Measurements from ENCODE around the gene METTL1. TPM values are rescaled to one million over a fixed set of nuclear protein-coding genes. Genes with fewer than 3 reads are reported as not detected.

Gene METTL1
- total RNA-seq, 2 experiments from 2014 or later, result 26.3 to 28.8 TPM

DNA sequence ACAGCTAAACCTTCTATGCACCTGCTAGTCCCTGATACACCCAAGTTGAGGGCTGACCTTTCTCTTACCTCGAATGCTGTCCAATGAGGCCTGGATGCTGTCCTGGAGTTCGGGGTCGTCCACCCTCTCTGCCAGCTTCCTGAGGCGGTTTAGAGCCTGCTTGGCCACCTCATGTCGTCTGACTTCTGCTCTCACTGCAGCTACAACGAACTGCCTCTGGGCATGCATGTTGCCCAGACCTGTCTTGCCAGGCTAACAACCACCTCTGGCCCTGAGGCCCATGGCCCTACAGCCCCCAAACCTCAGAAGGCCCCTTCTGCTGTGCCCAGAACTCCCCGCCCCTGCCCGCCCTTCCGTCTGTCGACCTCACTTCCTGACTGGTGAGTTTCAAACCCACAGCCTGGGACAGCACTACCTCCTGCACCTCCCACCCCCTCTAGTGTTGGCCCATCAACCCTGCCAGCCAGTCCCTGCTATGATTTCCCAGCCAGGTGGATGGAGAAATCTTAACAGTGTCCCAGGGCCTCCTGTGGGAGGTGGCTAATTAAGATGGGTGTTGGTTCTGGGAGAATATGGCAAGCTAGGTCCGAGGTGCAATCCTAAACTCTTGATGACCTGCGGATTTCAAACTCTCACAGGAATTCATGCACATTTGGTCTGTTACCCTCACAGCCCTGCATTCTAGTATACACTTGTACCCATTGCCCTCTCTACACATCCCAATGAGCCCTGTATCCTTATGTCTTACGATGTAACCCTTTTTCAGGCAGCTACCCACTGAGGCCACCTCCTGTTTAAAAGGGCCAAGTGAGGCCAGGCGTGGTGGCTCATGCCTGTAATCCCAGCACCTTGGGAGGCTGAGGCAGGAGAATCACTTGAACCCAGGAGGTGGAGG lies 29.8 kb downstream of the METTL1 start:
- Mint-ChIP-seq H3K27ac (peak overlapping the region; percentile 92), H3K9me3 (ENCODE audit: insufficient read depth) (no peaks in the 10 kb centered on the region), H3K4me1 (ENCODE audit: low read depth) (peaks cover 61% of the 10 kb centered on the region), H3K4me3 (peak overlapping the region; percentile 90), H3K27me3 (ENCODE audit: low read depth) (no peaks in the 10 kb centered on the region), H3K36me3 (ENCODE audit: low read depth) (peaks cover 32% of the 10 kb centered on the region)
- peak; percentile 66 for ATAC-seq
- peak; percentile 93 for DNase-seq
- POLR2A ChIA-PET, result interaction anchor here (0.7 to 1.7 kb wide), 5 partner anchors 10 to 48 kb away, joined by 3 to 4 read pairs (median 4); partner anchors contain the start of genes CDK4 and OS9
- CTCF ChIA-PET, result interaction anchor here (0.7 to 3.7 kb wide), 26 partner anchors 8 to 312 kb away, joined by 3 to 26 read pairs (median 4); partner anchors contain the start of genes B4GALNT1, CDK4, GLI1 and OS9

DNA sequence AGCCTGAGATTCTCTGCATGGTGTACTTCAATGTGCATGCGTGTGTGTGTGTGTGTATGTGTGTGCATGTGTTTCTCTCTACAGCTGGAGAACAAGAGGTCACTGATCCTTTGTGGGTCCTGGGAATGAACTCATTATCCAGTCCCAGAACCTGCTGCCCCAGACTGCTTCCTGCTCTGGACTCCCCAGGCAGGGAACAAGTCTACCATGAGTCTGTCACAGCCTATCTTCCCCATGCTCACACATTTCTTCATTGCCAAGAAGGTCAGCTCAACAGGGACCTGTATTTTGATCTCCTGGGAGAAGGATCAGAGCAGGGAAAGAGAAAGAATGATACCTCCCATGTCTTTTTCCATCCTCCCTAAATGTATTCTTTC lies 30.5 kb downstream of the METTL1 start:
- Mint-ChIP-seq H3K36me3 (ENCODE audit: low read depth) (peaks cover 33% of the 10 kb centered on the region), H3K27me3 (ENCODE audit: low read depth) (no peaks in the 10 kb centered on the region), H3K4me1 (ENCODE audit: low read depth) (peaks cover 62% of the 10 kb centered on the region), H3K9me3 (ENCODE audit: insufficient read depth) (no peaks in the 10 kb centered on the region), H3K27ac (peak overlapping the region; percentile 92), H3K4me3 (peak overlapping the region; percentile 90)
- ChIA-PET CTCF (interaction anchor here (0.7 to 3.7 kb wide), 25 partner anchors 9 to 311 kb away, joined by 3 to 26 read pairs (median 3); partner anchors contain the start of genes B4GALNT1, CDK4, DDIT3 and GLI1), POLR2A (interaction anchor here (0.7 to 1.7 kb wide), 6 partner anchors 11 to 47 kb away, joined by 3 to 5 read pairs (median 4); partner anchors contain the start of genes CDK4 and OS9)
- ATAC-seq (no peak), DNase-seq (no peak)

DNA sequence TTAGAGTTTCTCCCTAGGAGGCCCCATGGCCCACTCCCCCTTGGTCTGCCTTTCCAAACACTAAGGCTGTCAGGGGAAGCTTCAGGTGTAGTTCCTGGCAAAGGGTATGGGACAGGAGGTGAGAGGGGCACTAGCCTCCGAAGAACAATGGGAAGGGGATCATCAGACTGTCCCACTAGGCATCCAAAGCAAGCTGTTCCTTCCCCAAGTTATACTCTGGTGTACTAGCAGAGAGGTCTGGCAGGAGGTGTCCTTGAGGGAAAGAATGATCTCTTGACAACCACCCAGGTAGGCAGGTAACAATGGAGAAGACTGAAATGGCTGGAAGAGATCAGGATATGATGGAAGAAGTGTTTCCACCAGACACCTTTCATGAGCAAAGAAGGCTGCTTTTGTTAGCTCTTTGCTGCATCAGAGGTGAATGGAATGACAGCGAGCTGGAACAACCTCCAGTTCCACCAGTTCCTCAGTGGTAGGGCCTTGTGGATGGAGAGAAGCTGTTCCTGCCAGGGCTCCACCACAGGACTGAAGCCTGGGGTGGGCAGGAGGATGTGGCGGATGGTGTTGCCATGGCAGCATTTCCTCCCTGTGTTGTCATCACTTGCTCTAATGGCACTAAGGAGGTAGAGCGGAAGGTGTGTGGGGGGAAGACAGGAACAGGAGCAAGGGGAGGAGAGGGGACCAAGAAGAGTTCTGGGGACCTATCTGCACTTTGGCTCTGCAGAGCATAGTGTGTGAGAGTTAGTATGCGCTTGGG lies 31.1 kb downstream of the METTL1 start:
- ChIA-PET CTCF (interaction anchor here (0.8 to 3.7 kb wide), 23 partner anchors 9 to 311 kb away, joined by 3 to 26 read pairs (median 3); partner anchors contain the start of genes B4GALNT1, CDK4, DDIT3 and GLI1), POLR2A (interaction anchor here (0.7 to 1.7 kb wide), 5 partner anchors 11 to 47 kb away, joined by 3 to 5 read pairs (median 4); partner anchors contain the start of genes CDK4 and OS9)
- ATAC-seq, result peak; percentile 63
- peak; percentile 93 for DNase-seq
- H3K27ac Mint-ChIP-seq, result peak overlapping the region; percentile 92
- H3K4me3 Mint-ChIP-seq, result peak overlapping the region; percentile 90
- H3K36me3 Mint-ChIP-seq (ENCODE audit: low read depth), result peaks cover 32% of the 10 kb centered on the region
- no peaks in the 10 kb centered on the region for H3K27me3 Mint-ChIP-seq (ENCODE audit: low read depth)
- H3K4me1 Mint-ChIP-seq (ENCODE audit: low read depth), result peaks cover 57% of the 10 kb centered on the region
- no peaks in the 10 kb centered on the region for H3K9me3 Mint-ChIP-seq (ENCODE audit: insufficient read depth)

GRCh38 chr12:57739914-57740538 lies 31.9 kb downstream of the METTL1 start:
- no peaks in the 10 kb centered on the region for H3K27me3 Mint-ChIP-seq (ENCODE audit: low read depth)
- no peak for ATAC-seq
- POLR2A ChIA-PET, result no interaction called here

GRCh38 chr12:57739387-57739786 lies 32.5 kb downstream of the METTL1 start:
- ChIA-PET POLR2A (no interaction called here), CTCF (interaction anchor here (2.5 to 3.7 kb wide), 2 partner anchors 17 to 156 kb away, joined by 21 to 26 read pairs; no protein-coding TSS in a partner anchor)
- Mint-ChIP-seq H3K36me3 (ENCODE audit: low read depth) (peaks cover 43% of the 10 kb centered on the region), H3K9me3 (ENCODE audit: insufficient read depth) (no peaks in the 10 kb centered on the region), H3K27me3 (ENCODE audit: low read depth) (no peaks in the 10 kb centered on the region), H3K4me3 (peak overlapping the region; percentile 64), H3K4me1 (ENCODE audit: low read depth) (peaks cover 47% of the 10 kb centered on the region), H3K27ac (peak overlapping the region; percentile 74)
- ATAC-seq, result no peak
- no peak for DNase-seq

More at GRCh38 chr12:57739914-57740538, 31.9 kb downstream of the METTL1 start:
- Mint-ChIP-seq H3K4me1 (ENCODE audit: low read depth) (peaks cover 51% of the 10 kb centered on the region), H3K4me3 (peak overlapping the region; percentile 90), H3K9me3 (ENCODE audit: insufficient read depth) (no peaks in the 10 kb centered on the region), H3K36me3 (ENCODE audit: low read depth) (peaks cover 37% of the 10 kb centered on the region), H3K27ac (peak overlapping the region; percentile 74)
- no peak for DNase-seq
- CTCF ChIA-PET, result interaction anchor here (2.5 to 3.7 kb wide), 2 partner anchors 16 to 157 kb away, joined by 21 to 26 read pairs; no protein-coding TSS in a partner anchor

DNA sequence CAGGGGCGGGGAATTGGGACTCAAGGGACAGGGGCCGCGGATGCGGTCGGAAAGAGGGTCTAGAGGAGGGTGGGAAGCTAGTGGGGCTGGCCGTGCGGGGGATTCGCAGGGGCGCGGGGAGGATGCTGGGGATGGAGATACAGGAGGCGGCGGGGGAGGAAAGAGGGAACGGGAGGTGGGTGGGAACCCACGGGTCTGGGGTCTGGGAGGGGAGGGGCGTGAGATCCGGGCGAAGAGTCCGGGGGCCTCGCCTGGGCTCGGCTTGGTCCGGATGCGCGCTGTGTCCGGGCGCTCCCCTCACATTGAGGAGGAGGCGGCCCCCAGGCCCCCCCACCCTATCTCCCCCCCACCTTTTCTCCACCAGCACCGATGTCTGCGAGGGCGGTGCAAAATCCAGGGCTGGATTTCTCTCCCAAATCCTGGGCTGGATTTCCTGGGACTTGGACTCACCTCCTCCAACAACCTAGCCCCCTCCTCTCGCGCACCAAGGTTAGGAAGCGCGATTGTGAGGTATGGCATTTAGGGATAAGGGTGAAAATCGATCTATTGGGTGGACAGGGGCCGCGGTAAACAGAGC lies 33.2 kb downstream of the METTL1 start, which contains the start of gene AGAP2:
Gene AGAP2, minus strand, starts transcription at position 82 of the 577 bp plus-strand sequence. CDS start 496 bp downstream, outside the sequence.
- no peaks in the 10 kb centered on the region for H3K27me3 Mint-ChIP-seq (ENCODE audit: low read depth)
- DNase-seq (no peak), ATAC-seq (no peak)
- POLR2A ChIA-PET, result no interaction called here
- no peaks in the 10 kb centered on the region for H3K9me3 Mint-ChIP-seq (ENCODE audit: insufficient read depth)
- peak within 1 kb of the TSS; percentile 64 for H3K4me3 Mint-ChIP-seq
- H3K27ac Mint-ChIP-seq, result peak within 1 kb of the TSS; percentile 74
- H3K36me3 Mint-ChIP-seq (ENCODE audit: low read depth), result peaks cover 48% of the 10 kb centered on the region
- peaks cover 41% of the 10 kb centered on the region for H3K4me1 Mint-ChIP-seq (ENCODE audit: low read depth)
- CTCF ChIA-PET, result no interaction called here

DNA sequence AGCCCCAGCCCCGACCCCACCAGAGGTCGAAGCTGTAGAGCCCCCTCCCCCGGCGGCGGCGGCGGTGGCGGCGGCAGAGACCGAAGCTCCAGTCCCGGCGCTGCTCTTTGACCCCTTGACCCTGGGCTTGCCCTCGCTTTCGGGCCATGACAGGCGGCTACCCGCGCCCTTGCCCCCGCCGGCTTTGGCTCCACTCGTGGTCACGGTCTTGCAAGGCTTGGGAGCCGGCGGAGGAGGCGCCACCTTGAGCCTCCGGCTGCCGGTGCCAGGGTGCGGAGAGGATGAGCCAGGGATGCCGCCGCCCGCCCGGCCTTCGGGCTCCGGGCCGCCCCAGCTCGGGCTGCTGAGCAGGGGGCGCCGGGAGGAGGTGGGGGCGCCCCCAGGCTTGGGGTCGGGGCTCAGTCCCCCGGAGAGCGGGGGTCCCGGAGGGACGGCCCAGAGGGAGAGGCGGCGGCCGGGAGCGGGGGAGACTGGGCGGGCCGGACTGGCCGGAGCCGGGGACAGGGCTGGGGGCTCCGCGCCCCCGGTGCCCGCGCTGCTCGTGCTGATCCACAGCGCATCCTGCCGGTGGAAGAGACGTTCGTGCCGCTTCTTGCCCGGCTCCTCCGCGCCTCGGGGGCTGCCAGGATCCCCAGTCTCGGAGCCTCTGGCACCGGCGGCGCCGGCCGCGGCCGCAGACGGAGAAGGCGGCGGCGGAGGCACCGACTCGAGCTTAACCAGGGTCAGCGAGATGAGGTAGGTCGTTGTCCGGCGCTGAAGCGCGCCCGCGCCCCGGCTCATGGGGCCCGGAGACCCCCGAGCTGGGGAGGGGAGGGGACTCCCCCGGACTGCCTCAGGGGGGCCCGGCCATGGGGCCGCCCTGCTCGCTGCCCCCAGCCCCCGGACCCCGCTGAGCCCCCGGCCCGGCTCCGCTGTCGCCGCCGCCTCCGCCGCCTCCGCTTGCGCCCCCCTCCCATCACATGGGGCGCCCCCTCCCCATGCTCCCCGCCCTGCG lies 34.1 kb downstream of the METTL1 start:
- no peaks in the 10 kb centered on the region for H3K9me3 Mint-ChIP-seq (ENCODE audit: insufficient read depth)
- peaks cover 33% of the 10 kb centered on the region for H3K4me1 Mint-ChIP-seq (ENCODE audit: low read depth)
- ChIA-PET CTCF (no interaction called here), POLR2A (no interaction called here)
- peaks cover 52% of the 10 kb centered on the region for H3K36me3 Mint-ChIP-seq (ENCODE audit: low read depth)
- no peaks in the 10 kb centered on the region for H3K27me3 Mint-ChIP-seq (ENCODE audit: low read depth)
- no peak overlapping the region for H3K4me3 Mint-ChIP-seq
- H3K27ac Mint-ChIP-seq, result no peak overlapping the region
- ATAC-seq (no peak), DNase-seq (no peak)

GRCh38 chr12:57736741-57737466 lies 35.0 kb downstream of the METTL1 start:
- POLR2A ChIA-PET, result no interaction called here
- peaks cover 60% of the 10 kb centered on the region for H3K36me3 Mint-ChIP-seq (ENCODE audit: low read depth)

DNA sequence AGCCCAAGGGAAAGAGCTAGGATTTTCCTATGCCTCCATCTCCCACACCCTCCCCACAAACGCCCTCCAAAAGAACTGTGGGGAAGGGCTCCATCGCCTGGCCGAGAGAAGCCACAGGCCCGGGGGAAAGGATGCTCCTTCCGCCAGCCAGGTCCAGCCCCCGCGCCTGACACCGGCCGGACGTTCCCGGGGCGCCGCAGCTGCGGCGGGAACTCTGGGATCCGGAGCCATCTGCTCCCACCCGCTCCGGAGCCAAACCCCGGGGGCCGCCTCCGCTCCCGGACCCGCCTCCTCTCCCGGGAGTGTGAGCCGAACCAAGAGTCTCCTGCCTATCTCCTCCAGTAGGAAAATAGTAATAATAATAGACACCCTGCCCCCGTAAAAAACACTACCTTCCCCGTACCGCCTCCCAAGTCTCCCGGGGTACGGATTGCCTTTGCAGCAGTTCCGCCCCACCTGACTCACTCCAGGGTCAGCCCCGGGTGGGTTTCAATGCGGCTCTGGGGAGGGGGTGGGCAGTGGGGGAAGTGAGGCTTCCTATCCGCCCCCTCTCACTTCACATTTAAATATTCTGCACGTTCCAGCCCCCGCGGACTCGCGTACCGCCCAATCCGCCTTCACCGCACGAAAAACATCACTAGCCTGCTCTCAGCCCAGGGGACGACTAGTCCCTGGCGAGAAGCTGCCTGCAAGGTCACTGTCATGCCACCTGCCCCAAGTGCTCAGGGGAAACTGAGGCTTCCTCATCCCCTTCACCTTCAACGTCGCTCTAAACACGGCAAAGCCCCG lies 35.8 kb downstream of the METTL1 start:
- Mint-ChIP-seq H3K4me1 (ENCODE audit: low read depth) (peaks cover 28% of the 10 kb centered on the region), H3K4me3 (no peak overlapping the region), H3K27me3 (ENCODE audit: low read depth) (no peaks in the 10 kb centered on the region), H3K9me3 (ENCODE audit: insufficient read depth) (no peaks in the 10 kb centered on the region), H3K36me3 (ENCODE audit: low read depth) (peaks cover 63% of the 10 kb centered on the region), H3K27ac (no peak overlapping the region)
- DNase-seq, result no peak
- no peak for ATAC-seq
- ChIA-PET CTCF (no interaction called here), POLR2A (no interaction called here)

More at GRCh38 chr12:57736741-57737466, 35.0 kb downstream of the METTL1 start:
- H3K4me1 Mint-ChIP-seq (ENCODE audit: low read depth), result peaks cover 28% of the 10 kb centered on the region
- H3K9me3 Mint-ChIP-seq (ENCODE audit: insufficient read depth), result no peaks in the 10 kb centered on the region
- no peak for ATAC-seq
- CTCF ChIA-PET, result no interaction called here
- no peak overlapping the region for H3K4me3 Mint-ChIP-seq
- no peak for DNase-seq
- no peak overlapping the region for H3K27ac Mint-ChIP-seq
- no peaks in the 10 kb centered on the region for H3K27me3 Mint-ChIP-seq (ENCODE audit: low read depth)

Data from activated CD8-positive, alpha-beta T cell treated with anti-CD3 and anti-CD28 coated beads, Interleukin-2, amount 10 ng/mL, durations not matched to agents 7 days and 5 days (primary cell).